MCF 10A (cell line): ENCODE data around the gene PTPRK. TPM values are rescaled to one million over a fixed set of nuclear protein-coding genes. Genes with fewer than 3 reads are reported as not detected.
A peak's percentile ranks its signal among the peaks of the same experiment; 100 is the strongest.

Experiments
- BruUV-seq: library from RNA; stranded (reverse); fragments of 400-500 nt; replicated peaks from 2 replicates; lab custom pipeline; 2021; lab: Mats Ljungman, UMichigan
- CTCF ChIA-PET: fragments of 300-600 bp; sonication (Branson Sonifier 250); formaldehyde crosslinking; extraction: SDS; loops from one replicate; lab custom pipeline; 2021; ENCODE audit warnings: antibody characterized with exemption, inconsistent platforms; lab: Yijun Ruan, JAX
- POLR2A ChIA-PET: fragments of 300-600, 350-650 bp; sonication (Branson Sonifier 250); formaldehyde crosslinking; extraction: SDS; loops from one replicate; lab custom pipeline; 2020; ENCODE audit warnings: antibody characterized with exemption, inconsistent platforms; lab: Yijun Ruan, JAX
- DNase-seq: peaks from one replicate; pipeline ENCODE4 v3.0.0-alpha.2; 2018; ENCODE audit not compliant: unreplicated experiment
- H3K27ac Mint-ChIP-seq: one replicate; pipeline ENCODE4 v1.8.0; 2022; ENCODE audit warnings: mild to moderate bottlenecking, low read depth, mixed read lengths; ENCODE audit not compliant: unreplicated experiment
- H3K27me3 Mint-ChIP-seq: one replicate; pipeline ENCODE4 v1.8.0; 2022; ENCODE audit warnings: mixed read lengths; ENCODE audit not compliant: insufficient read depth, unreplicated experiment
- H3K36me3 Mint-ChIP-seq: one replicate; pipeline ENCODE4 v1.8.0; 2022; ENCODE audit warnings: mild to moderate bottlenecking, moderate library complexity, mixed read lengths; ENCODE audit not compliant: insufficient read depth, unreplicated experiment
- H3K4me1 Mint-ChIP-seq: one replicate; pipeline ENCODE4 v1.8.0; 2022; ENCODE audit warnings: mixed read lengths; ENCODE audit not compliant: insufficient read depth, unreplicated experiment
- H3K4me3 Mint-ChIP-seq: one replicate; pipeline ENCODE4 v1.8.0; 2022; ENCODE audit warnings: mild to moderate bottlenecking, moderate library complexity, mixed read lengths; ENCODE audit not compliant: unreplicated experiment
- H3K9me3 Mint-ChIP-seq: one replicate; pipeline ENCODE4 v1.8.0; 2022; ENCODE audit warnings: mixed read lengths; ENCODE audit not compliant: unreplicated experiment
- CTCF ChIP-seq: fragments of 200-600 bp; IDR thresholded peaks from one replicate; pipeline ENCODE4 v1.8.0; 2022; ENCODE audit warnings: antibody characterized with exemption, mild to moderate bottlenecking; ENCODE audit not compliant: unreplicated experiment
- intact Hi-C: fragments of 100-400 bp; cut with micrococcal nuclease; formaldehyde crosslinking; loops from 2 replicates; pipeline ENCODE4 v1.14.1; 2022
- total RNA-seq: library from RNA; stranded (reverse); gene quantifications from 2 replicates; pipeline ENCODE4 v1.2.3, GENCODE V29; 2022

The PTPRK gene
- total RNA-seq, 1 experiment from 2014 or later: 50.2 TPM

GRCh38 chr6:127924440-127924839, 596.0 kb downstream of the PTPRK start:
- CTCF ChIA-PET: interaction anchor here (1.2 kb wide), 1 partner anchor 13 kb away, joined by 5 read pairs; no protein-coding TSS in a partner anchor
- peaks cover 8% of the 10 kb centered on the region for H3K9me3 Mint-ChIP-seq
- H3K27ac Mint-ChIP-seq: no peak overlapping the region
- H3K4me1 Mint-ChIP-seq: peaks cover 11% of the 10 kb centered on the region
- DNase-seq: peak; percentile 15
- no peaks in the 10 kb centered on the region for H3K27me3 Mint-ChIP-seq
- POLR2A ChIA-PET: no interaction called here
- no TSS peak for BruUV-seq
- no peak overlapping the region for H3K4me3 Mint-ChIP-seq
- intact Hi-C loops: no loop called here
- TF ChIP-seq CTCF: no peak
- no peaks in the 10 kb centered on the region for H3K36me3 Mint-ChIP-seq

- Mint-ChIP-seq H3K4me3 (no peak overlapping the region), H3K36me3 (no peaks in the 10 kb centered on the region), H3K4me1 (peaks cover 11% of the 10 kb centered on the region), H3K27me3 (no peaks in the 10 kb centered on the region), H3K27ac (no peak overlapping the region), H3K9me3 (peaks cover 6% of the 10 kb centered on the region)
- TF ChIP-seq CTCF: no peak
- intact Hi-C loops: no loop called here
- BruUV-seq: no TSS peak
- ChIA-PET POLR2A (no interaction called here), CTCF (interaction anchor here (1.2 kb wide), 1 partner anchor 14 kb away, joined by 5 read pairs; no protein-coding TSS in a partner anchor)
- DNase-seq: no peak
Measured at GRCh38 chr6:127924031-127924430, 596.4 kb downstream of the PTPRK start.

GRCh38 chr6:127923135-127923534, 597.3 kb downstream of the PTPRK start:
- POLR2A ChIA-PET: no interaction called here
- intact Hi-C loops: no loop called here
- Mint-ChIP-seq H3K27ac (no peak overlapping the region), H3K4me1 (peaks cover 11% of the 10 kb centered on the region), H3K36me3 (no peaks in the 10 kb centered on the region), H3K9me3 (no peaks in the 10 kb centered on the region), H3K4me3 (no peak overlapping the region), H3K27me3 (no peaks in the 10 kb centered on the region)
- DNase-seq: no peak
- no peak for TF ChIP-seq CTCF
- CTCF ChIA-PET: no interaction called here
- BruUV-seq: no TSS peak

- Mint-ChIP-seq H3K36me3 (no peaks in the 10 kb centered on the region), H3K9me3 (no peaks in the 10 kb centered on the region), H3K27me3 (no peaks in the 10 kb centered on the region), H3K27ac (no peak overlapping the region), H3K4me3 (no peak overlapping the region), H3K4me1 (peaks cover 11% of the 10 kb centered on the region)
- CTCF ChIA-PET: no interaction called here
- no TSS peak for BruUV-seq
- intact Hi-C loops: no loop called here
- POLR2A ChIA-PET: no interaction called here
- DNase-seq: no peak
- TF ChIP-seq CTCF: no peak
Measured at GRCh38 chr6:127921982-127922381, 598.4 kb downstream of the PTPRK start.
